Skeletal muscle satellite cell (primary cell): ENCODE measurements around the gene STX5.

Source experiments
- H3K27me3 ChIP-seq: 2 replicates; pipeline ENCODE4 v1.7.0; 2013; ENCODE audit warnings: low read length; ENCODE audit not compliant: control insufficient read depth, insufficient read depth
- H3K36me3 ChIP-seq: 2 replicates; pipeline ENCODE4 v1.7.0; 2013; ENCODE audit warnings: mild to moderate bottlenecking, control low read depth, low read length; ENCODE audit not compliant: insufficient read depth
- H3K4me1 ChIP-seq: 2 replicates; pipeline ENCODE4 v1.7.0; 2013; ENCODE audit warnings: low read length; ENCODE audit not compliant: control insufficient read depth, insufficient read depth
- H3K4me2 ChIP-seq: 2 replicates; pipeline ENCODE4 v1.7.0; 2013; ENCODE audit warnings: mild to moderate bottlenecking, low read length
- H3K4me3 ChIP-seq: 2 replicates; pipeline ENCODE4 v1.7.0; 2013; ENCODE audit warnings: low read length
- H3K9ac ChIP-seq: 2 replicates; pipeline ENCODE4 v1.7.0; 2013; ENCODE audit warnings: mild to moderate bottlenecking, low read depth, low read length, moderate library complexity
- H3K9me3 ChIP-seq: replicated peaks from 2 replicates; pipeline ENCODE4 v1.7.0; 2013; ENCODE audit warnings: mild to moderate bottlenecking, control low read depth, low read length

Gene STX5

DNA sequence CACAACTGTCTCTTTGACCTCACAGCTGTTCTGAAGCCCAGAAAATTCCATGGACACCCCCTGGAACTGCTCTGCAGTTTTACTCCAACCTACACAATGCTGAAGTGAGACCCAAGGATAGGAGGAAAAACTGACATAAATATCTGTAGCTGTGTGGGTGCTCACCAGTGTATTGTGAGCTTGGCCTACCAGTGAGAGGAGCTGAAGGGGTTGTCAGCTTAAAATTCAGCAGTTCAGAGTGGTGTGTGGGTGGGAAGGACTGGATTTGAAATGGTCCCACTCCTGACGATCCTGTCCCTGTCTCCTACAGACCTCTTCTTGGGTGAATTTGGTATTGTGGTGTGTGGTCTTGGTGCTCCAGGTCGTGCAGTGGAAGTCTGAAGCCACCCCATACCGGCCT is 42.3 kb downstream of the STX5 start:
- no peak overlapping the region for H3K4me2 ChIP-seq
- H3K9me3 ChIP-seq: no peaks in the 10 kb centered on the region
- H3K4me3 ChIP-seq: no peak overlapping the region
- H3K9ac ChIP-seq: no peak overlapping the region
- H3K27me3 ChIP-seq: no peaks in the 10 kb centered on the region
- peaks cover 44% of the 10 kb centered on the region for H3K36me3 ChIP-seq
- peaks cover 36% of the 10 kb centered on the region for H3K4me1 ChIP-seq

DNA sequence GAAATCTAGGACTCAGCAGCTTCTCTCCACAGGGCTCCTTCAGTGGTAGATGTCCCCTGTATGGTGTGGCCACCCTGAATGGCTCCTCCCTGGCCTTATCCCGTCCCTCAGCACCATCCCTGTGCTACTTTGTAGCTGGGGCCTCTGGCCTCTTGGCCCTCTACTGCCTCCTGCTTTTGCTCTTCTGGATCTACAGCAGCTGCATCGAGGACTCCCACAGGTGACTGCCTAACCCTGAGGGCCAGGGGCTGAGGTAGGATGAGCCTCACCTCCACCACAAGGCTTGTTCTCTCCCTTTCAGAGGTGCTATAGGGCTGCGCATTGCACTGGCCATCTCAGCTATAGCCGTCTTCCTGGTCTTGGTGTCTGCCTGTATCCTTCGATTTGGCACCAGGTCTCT is 42.9 kb downstream of the STX5 start:
- Histone ChIP-seq H3K4me1 (peaks cover 36% of the 10 kb centered on the region), H3K4me3 (no peak overlapping the region), H3K27me3 (no peaks in the 10 kb centered on the region), H3K4me2 (peak overlapping the region; percentile 87), H3K9ac (no peak overlapping the region), H3K36me3 (peaks cover 38% of the 10 kb centered on the region), H3K9me3 (no peaks in the 10 kb centered on the region)

DNA sequence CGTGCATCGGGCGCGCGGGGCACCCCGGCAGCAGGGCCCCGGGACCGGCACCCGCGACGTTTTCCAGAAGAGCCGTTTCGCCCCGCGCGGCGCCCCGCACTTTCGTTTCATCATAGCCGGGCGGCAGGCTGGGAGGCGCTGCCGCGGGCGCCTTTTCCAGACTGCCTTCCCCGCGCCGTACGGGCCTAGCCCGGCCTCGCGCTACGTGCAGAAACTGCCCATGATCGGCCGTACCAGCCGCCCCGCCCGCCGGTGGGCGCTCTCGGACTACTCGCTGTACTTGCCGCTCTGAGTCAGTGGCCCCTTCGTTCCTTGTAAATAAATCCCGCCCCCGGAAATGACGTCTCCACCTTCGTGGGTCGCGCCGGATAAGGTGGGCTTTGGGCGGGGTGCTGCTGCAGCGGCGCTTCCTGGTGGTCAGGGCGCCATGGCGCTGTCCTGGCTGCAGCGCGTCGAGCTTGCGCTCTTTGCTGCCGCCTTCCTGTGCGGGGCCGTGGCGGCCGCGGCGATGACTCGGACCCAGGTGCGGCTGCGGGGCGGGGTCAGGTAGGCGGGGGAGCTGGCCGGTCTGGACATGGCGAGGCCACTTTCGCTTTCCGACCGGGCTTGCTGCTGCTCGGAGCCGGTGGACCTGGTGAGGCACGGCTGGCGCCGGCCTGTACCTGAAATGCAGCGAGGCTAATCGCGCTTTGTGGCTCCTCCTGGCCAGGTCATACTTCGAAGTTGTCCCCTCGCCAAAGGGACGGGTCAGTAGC is 44.7 kb downstream of the STX5 start, which contains the start of gene TMEM179B:
TMEM179B (plus strand) TSS at position 398 of the 755 bp plus-strand sequence; CDS start at position 428, 30 bp downstream.
- H3K9ac ChIP-seq: peak within 1 kb of the TSS; percentile 89
- H3K4me1 ChIP-seq: peaks cover 33% of the 10 kb centered on the region
- H3K4me3 ChIP-seq: peak within 1 kb of the TSS; percentile 96
- peak within 1 kb of the TSS; percentile 87 for H3K4me2 ChIP-seq
- no peaks in the 10 kb centered on the region for H3K27me3 ChIP-seq
- H3K36me3 ChIP-seq: peaks cover 32% of the 10 kb centered on the region
- H3K9me3 ChIP-seq: no peaks in the 10 kb centered on the region

DNA sequence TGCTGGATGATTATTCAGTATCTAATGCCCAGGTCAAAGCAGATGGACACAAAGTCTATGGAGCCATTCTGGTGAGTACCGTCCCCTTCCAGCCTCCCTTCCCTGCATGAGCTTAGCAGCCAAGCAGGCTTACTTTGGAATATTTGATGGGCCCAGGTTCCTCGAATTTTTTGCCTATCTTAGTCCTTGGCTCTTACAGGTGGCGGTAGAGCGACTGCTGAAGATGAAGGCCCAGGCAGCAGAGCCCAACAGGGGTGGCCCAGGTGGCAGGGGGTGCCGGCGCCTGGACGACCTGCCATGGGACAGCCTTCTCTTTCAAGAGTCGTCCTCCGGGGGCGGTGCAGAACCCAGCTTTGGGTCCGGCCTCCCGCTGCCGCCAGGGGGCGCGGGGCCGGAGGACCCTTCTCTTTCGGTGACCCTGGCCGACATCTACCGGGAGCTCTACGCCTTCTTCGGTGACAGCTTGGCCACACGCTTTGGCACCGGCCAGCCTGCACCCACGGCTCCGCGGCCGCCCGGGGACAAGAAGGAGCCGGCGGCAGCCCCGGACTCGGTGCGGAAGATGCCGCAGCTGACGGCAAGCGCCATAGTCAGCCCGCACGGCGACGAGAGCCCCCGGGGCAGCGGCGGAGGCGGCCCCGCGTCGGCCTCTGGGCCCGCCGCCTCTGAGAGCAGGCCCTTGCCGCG is 45.4 kb downstream of the STX5 start:
- peak overlapping the region; percentile 96 for H3K4me3 ChIP-seq
- H3K9me3 ChIP-seq: no peaks in the 10 kb centered on the region
- peak overlapping the region; percentile 87 for H3K4me2 ChIP-seq
- peaks cover 30% of the 10 kb centered on the region for H3K4me1 ChIP-seq
- peak overlapping the region; percentile 89 for H3K9ac ChIP-seq
- H3K36me3 ChIP-seq: peaks cover 33% of the 10 kb centered on the region
- no peaks in the 10 kb centered on the region for H3K27me3 ChIP-seq

DNA sequence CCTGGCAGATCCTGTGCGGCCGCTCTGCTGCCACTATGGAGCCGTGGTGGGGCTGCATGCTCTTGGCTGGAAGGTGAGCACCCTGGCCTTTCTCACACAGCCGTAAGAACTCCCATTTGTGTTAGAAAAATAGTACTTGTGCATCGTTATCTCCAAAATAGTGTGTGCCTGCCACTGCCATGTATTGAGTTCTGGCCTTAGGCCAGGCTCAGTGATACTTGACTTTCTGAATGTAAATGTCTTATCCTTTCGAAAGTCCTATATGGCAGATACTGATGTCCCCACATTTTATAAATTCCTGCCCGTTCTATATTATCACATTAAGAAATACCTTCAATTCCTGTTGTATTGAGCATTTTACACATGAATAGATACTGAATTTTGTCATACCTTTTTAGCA is 49.1 kb downstream of the STX5 start:
- Histone ChIP-seq H3K36me3 (peaks cover 20% of the 10 kb centered on the region), H3K9me3 (no peaks in the 10 kb centered on the region), H3K4me1 (peaks cover 8% of the 10 kb centered on the region), H3K4me2 (no peak overlapping the region), H3K4me3 (no peak overlapping the region), H3K27me3 (no peaks in the 10 kb centered on the region), H3K9ac (no peak overlapping the region)

DNA sequence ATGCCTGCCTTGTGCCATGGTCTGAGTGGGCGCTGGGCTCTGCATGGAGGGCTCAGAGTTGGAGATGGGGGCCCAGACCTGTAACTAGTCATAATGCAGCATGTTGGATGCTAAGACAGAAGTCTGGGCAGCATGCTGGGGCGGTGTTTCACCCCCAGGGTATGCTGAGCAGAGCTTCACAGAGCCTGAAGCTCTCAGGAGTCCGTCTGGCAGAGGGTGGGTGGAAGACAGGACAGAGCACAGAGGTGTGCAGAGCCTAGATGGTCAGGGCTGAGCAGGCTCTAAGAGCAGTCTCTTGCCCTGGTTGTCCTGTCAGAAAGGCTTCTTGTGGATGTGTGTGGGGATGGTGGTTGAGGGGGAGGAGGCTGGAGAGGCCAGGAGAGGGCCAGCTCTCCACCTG is 53.4 kb downstream of the STX5 start:
- Histone ChIP-seq H3K9me3 (no peaks in the 10 kb centered on the region), H3K4me2 (no peak overlapping the region), H3K4me3 (no peak overlapping the region), H3K4me1 (no peaks in the 10 kb centered on the region), H3K36me3 (peaks cover 35% of the 10 kb centered on the region), H3K9ac (no peak overlapping the region), H3K27me3 (no peaks in the 10 kb centered on the region)

DNA sequence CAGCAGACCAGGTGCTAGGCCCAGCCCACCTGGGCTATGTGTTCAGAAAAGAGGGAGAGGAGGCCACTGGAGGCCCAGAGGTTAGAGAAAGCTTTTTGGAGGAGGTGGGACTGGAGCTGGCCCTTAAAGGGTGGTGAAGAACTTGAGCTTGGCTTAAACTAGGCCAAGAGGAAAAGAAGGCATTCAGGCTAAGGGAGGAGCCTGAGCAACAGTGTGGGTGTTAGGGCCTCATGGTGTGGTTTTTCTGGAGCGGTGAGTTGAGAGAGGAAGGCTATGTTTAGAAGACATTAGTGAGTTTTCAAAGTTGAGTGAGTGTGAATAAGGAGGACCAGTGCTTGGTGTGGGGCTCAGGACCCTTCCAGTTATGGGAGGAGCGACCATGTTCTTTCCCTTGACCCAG is 54.5 kb downstream of the STX5 start:
- Histone ChIP-seq H3K4me3 (no peak overlapping the region), H3K9me3 (no peaks in the 10 kb centered on the region)

DNA sequence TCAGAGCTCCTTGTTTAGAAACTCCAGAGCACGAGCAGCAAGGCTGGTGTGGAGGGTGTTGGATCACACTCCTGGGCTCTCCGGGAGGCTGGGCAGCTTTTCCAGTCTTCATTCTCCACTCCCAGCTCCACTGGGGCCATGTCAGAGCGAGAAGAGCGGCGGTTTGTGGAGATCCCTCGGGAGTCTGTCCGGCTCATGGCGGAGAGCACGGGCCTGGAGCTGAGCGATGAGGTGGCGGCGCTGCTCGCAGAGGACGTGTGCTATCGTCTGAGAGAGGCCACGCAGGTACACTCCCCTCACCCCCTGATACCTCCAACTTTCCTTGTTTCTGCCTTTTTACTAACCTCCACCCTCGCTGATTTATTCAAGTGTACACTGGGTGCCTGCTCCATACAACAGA is 56.2 kb downstream of the STX5 start:
- Histone ChIP-seq H3K4me1 (peaks cover 10% of the 10 kb centered on the region), H3K4me2 (no peak overlapping the region), H3K4me3 (no peak overlapping the region), H3K36me3 (peaks cover 24% of the 10 kb centered on the region), H3K27me3 (no peaks in the 10 kb centered on the region), H3K9ac (no peak overlapping the region), H3K9me3 (no peaks in the 10 kb centered on the region)

More for the DNA sequence above, 54.5 kb downstream of the STX5 start:
- Histone ChIP-seq H3K4me2 (no peak overlapping the region), H3K9ac (no peak overlapping the region), H3K27me3 (no peaks in the 10 kb centered on the region), H3K4me1 (no peaks in the 10 kb centered on the region), H3K36me3 (peaks cover 30% of the 10 kb centered on the region)

DNA sequence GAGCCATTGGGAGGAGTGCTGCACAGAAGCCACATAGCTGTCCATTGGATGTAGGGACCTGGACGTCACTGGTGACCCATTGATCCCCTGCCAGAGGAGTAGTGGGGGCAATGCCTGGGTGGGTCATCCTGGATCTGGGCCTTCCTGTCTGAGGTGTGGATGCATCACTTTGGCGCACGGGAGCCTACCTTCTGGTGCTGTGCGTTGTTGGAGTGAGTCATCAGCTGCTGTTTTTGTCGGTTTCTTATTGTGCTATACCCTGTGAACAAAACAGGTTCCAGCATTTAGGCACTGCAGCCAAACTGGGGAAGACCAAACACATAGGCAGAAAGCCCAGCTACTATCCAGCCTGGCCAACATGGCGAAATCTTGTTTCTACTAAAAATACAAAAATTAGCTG is 57.4 kb downstream of the STX5 start:
- H3K4me2 ChIP-seq: no peak overlapping the region
- no peak overlapping the region for H3K9ac ChIP-seq
- peaks cover 24% of the 10 kb centered on the region for H3K36me3 ChIP-seq
- H3K9me3 ChIP-seq: no peaks in the 10 kb centered on the region
- H3K4me1 ChIP-seq: peaks cover 14% of the 10 kb centered on the region
- H3K27me3 ChIP-seq: no peaks in the 10 kb centered on the region
- no peak overlapping the region for H3K4me3 ChIP-seq

DNA sequence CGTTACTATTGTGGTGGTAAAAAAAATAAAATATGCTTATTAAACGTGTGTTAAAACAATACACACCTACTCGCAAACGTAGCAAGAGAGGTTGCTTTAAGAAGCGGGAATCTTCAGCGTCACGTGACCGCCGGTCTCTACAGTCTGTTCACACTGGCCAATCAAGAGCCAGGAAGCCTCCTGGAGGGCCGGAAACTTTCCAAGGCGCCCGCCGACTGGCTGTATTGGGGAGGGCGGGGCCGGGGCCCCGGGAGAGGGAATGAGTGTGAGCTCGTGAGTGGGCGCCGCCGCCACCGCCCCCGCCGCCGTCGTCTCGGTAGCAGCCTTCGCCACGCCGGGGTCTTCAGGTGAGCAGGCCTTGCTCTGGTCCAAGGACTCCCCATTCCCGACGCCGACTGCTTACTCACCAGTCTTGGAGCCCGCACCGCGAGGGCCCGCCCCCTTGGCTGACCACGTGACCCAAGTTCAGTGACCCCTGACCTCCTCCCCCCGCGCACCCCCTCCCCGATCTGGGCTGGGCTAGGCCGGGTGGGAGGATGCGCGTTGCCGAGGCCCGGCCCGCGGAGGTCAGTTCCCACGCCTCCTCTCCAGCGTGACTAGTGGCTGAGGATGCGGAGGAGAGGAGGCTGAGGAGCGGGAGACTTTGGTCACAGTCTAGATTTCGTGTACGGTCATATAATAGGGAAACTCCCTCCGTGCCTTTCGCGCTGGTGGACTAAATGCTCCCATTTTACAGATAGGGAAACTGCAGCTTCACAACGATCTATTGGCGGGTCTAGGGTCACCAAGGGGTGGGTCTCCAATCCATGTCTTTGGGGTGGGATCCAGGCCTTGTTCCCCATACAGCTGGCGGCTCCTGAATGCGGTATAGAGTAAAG is 60.5 kb downstream of the STX5 start, which contains the start of gene TAF6L:
TAF6L (plus strand) TSS at position 253 of the 878 bp plus-strand sequence. CDS start 4,388 bp downstream, outside the sequence.
- Histone ChIP-seq H3K4me1 (peaks cover 14% of the 10 kb centered on the region), H3K4me2 (peak within 1 kb of the TSS; percentile 83), H3K9me3 (no peaks in the 10 kb centered on the region), H3K27me3 (no peaks in the 10 kb centered on the region), H3K4me3 (peak within 1 kb of the TSS; percentile 84), H3K36me3 (peaks cover 25% of the 10 kb centered on the region), H3K9ac (peak within 1 kb of the TSS; percentile 87)

DNA sequence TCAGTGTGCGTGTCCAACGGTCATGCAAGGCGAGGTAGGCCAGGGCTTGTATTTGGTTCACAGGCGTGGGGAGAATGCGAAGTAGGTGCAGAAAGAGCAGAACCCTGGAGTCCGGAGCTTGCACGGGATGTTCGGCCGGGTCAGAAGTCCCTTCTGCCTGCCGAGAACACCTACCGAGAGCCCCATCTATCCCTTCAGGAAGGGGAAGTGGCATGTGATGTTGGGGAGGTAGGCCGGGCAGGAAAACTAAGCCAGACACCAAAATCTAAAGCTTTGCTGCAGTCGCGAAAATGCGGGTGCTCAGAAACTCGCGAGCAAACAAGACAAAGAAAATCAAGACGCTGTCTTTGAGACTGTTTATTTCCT is 61.1 kb downstream of the STX5 start:
- Histone ChIP-seq H3K36me3 (peaks cover 24% of the 10 kb centered on the region), H3K9ac (peak overlapping the region; percentile 87), H3K4me3 (peak overlapping the region; percentile 84), H3K9me3 (no peaks in the 10 kb centered on the region), H3K27me3 (no peaks in the 10 kb centered on the region), H3K4me2 (peak overlapping the region; percentile 83), H3K4me1 (peaks cover 14% of the 10 kb centered on the region)
